ENCODE results near the gene IFNK.

DNA sequence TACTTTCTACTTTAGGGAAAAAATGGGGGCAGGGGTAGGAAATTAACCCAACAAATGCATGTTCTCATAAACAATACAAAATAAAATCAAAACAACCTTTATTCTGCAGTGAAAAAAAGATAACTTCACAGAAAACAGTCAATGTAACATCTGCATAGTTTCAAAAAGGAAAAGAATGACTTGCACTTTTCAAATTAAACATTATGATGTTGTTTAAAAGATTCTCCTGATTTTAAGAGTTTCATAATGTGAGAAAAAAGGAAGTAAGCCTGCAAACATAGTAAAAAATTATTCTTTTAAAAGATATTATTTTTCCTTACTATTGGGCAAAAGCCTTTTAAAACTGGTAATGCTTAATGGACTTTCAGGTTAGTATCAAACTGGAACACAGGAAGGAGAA lies 41.6 kb downstream of the IFNK start:
- TF ChIP-seq, protein P1, sequence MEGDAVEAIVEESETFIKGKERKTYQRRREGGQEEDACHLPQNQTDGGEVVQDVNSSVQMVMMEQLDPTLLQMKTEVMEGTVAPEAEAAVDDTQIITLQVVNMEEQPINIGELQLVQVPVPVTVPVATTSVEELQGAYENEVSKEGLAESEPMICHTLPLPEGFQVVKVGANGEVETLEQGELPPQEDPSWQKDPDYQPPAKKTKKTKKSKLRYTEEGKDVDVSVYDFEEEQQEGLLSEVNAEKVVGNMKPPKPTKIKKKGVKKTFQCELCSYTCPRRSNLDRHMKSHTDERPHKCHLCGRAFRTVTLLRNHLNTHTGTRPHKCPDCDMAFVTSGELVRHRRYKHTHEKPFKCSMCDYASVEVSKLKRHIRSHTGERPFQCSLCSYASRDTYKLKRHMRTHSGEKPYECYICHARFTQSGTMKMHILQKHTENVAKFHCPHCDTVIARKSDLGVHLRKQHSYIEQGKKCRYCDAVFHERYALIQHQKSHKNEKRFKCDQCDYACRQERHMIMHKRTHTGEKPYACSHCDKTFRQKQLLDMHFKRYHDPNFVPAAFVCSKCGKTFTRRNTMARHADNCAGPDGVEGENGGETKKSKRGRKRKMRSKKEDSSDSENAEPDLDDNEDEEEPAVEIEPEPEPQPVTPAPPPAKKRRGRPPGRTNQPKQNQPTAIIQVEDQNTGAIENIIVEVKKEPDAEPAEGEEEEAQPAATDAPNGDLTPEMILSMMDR (IDR thresholded peaks at IDR 0.05; ENCODE audit: insufficient read depth, low read depth, low read length): no peak
- no peak for TF ChIP-seq EZH2 (IDR thresholded peaks at IDR 0.05; ENCODE audit: insufficient read depth, low read length)

Measured in astrocyte (in vitro differentiated cells and primary cell).